ENCODE data around the gene AMFR.

The AMFR gene

DNA sequence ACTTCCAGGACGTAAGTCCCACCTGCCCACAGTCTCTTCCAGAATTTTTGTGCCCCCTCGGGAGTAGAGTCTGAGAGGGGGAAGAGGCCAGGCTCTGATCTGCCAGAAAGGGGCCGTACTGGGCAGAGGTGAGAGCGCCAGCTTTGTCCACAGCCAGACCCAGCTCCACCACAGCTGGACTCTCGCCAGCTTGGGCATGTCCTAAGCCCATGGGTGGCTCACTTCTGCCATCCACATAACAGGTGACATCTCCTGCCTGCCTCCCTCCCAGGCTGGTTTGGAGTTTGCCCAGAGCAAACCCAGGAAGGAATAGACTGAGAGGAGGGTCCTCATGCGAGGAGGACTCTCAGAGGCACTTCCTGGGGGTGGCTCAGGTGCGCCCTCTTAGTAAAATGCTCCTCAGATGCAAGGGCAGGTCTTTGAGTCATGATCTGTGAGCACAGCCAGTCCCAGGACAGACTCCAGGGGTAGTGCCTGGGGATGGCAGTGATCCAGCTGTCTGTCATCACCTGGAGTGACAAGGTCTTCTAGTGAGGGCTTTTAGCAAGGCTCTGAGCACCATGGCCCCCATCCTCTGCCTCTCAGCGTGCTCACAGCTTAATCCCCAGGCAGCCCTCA, 89.2 kb downstream of the AMFR start:
- Mint-ChIP-seq H3K36me3 (ENCODE audit: low read depth) (no peaks in the 10 kb centered on the region), H3K4me3 (no peak overlapping the region), H3K27ac (no peak overlapping the region), H3K4me1 (ENCODE audit: low read depth) (no peaks in the 10 kb centered on the region), H3K9me3 (no peaks in the 10 kb centered on the region), H3K27me3 (ENCODE audit: low read depth) (no peaks in the 10 kb centered on the region)

GRCh38 chr16:56334761-56335160, 90.6 kb downstream of the AMFR start:
- H3K27me3 Mint-ChIP-seq (ENCODE audit: low read depth), result no peaks in the 10 kb centered on the region
- no peaks in the 10 kb centered on the region for H3K4me1 Mint-ChIP-seq (ENCODE audit: low read depth)
- H3K27ac Mint-ChIP-seq, result no peak overlapping the region
- no peaks in the 10 kb centered on the region for H3K9me3 Mint-ChIP-seq
- no peaks in the 10 kb centered on the region for H3K36me3 Mint-ChIP-seq (ENCODE audit: low read depth)
- H3K4me3 Mint-ChIP-seq, result no peak overlapping the region

DNA sequence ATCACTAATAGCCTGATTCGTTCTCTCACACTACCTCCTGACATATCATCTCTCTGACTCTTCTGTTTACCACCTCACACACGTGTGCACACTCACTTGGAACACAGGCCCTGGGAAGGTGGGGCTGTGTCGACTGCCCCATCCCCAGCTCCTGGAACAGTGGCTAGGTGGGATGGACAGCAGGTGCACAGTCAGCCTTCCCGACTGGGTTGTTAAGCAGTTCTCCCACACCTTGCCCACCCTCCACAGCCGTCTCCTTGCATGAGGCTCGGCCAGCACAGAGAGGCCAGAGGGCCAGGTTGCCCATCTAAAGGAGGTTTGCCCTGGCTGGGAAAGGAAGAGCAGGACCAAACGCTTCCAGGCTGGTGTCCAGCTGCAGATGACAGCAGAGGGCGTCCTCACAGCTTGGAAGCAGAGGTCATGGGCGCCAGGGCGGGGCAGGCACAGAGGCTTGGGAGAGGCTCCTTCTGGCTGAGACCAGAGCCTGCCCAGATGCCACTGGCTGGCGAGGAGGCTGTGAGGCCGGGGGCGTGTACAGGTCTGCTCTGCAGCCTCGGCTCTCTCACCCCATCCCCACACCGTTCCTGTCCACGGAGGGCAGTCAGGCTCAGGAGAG, 92.8 kb downstream of the AMFR start:
- Mint-ChIP-seq H3K4me3 (no peak overlapping the region), H3K36me3 (ENCODE audit: low read depth) (no peaks in the 10 kb centered on the region), H3K9me3 (no peaks in the 10 kb centered on the region), H3K27me3 (ENCODE audit: low read depth) (no peaks in the 10 kb centered on the region), H3K27ac (no peak overlapping the region), H3K4me1 (ENCODE audit: low read depth) (no peaks in the 10 kb centered on the region)

DNA sequence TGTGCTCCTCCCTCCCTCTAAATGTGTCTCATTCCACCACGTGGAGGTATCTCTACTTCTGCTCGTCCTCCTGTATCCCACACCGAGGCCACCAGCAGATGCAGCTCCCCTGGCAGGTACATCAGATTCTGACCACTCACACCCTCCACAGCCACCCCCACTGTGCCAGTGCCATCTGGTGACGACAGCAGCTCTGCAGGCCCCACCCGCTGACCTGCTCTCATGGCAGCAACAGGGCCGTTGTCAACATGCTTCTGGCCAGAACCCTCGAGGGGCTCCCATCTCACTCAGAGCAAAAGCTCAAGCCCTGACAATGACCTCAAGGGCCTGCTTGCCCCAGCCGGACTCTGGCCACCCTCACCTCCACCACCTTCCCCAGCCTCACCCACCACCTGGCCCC, 93.4 kb downstream of the AMFR start:
- Mint-ChIP-seq H3K4me1 (ENCODE audit: low read depth) (no peaks in the 10 kb centered on the region), H3K27ac (no peak overlapping the region), H3K4me3 (no peak overlapping the region), H3K36me3 (ENCODE audit: low read depth) (no peaks in the 10 kb centered on the region), H3K9me3 (no peaks in the 10 kb centered on the region), H3K27me3 (ENCODE audit: low read depth) (no peaks in the 10 kb centered on the region)

DNA sequence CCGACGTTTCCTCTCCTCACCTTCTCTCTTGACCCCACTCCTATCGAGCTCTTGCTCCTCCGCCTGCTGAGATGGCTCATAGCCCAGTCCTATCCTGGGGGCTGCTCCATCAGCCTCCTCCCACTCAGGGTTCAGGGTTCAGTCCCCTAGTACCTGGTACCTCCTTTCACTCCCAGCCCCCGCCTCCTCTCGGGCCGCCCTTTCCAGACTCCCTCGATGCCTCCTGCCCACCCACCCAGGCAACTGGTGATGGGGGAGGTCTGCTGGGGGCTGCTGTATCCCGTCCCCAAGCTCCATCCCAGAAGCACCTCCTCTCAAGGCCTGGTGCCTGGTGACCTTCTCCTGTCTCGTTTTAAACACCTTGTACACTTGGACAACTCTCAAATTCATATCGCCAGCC, 93.9 kb downstream of the AMFR start:
- no peak overlapping the region for H3K4me3 Mint-ChIP-seq

GRCh38 chr16:56330476-56330875, 94.9 kb downstream of the AMFR start:
- Mint-ChIP-seq H3K36me3 (ENCODE audit: low read depth) (no peaks in the 10 kb centered on the region), H3K4me3 (no peak overlapping the region), H3K27me3 (ENCODE audit: low read depth) (no peaks in the 10 kb centered on the region), H3K27ac (no peak overlapping the region), H3K4me1 (ENCODE audit: low read depth) (no peaks in the 10 kb centered on the region), H3K9me3 (no peaks in the 10 kb centered on the region)

More for the DNA sequence above, 93.9 kb downstream of the AMFR start:
- H3K9me3 Mint-ChIP-seq, result no peaks in the 10 kb centered on the region
- H3K27me3 Mint-ChIP-seq (ENCODE audit: low read depth), result no peaks in the 10 kb centered on the region
- H3K4me1 Mint-ChIP-seq (ENCODE audit: low read depth), result no peaks in the 10 kb centered on the region
- H3K36me3 Mint-ChIP-seq (ENCODE audit: low read depth), result no peaks in the 10 kb centered on the region
- no peak overlapping the region for H3K27ac Mint-ChIP-seq

DNA sequence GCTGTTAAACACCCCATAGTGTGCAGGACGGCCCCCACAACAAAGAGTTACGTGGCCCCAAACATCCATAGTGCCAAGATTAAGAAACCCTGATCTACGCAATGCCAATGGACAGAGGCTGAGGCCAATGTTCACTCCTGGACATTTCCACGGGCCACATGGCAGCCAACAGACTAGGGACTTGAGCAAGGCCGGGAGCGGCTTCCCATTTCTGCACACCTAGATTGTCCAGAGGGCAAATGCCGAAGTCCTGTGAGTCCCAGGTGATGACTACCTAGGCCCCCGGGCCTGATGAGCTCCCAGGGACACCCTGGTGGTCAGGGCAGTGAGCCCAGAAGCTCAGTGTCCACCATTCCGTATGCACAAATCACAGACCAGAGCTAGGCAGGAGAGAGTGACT, 95.5 kb downstream of the AMFR start:
- H3K4me3 Mint-ChIP-seq, result no peak overlapping the region
- H3K4me1 Mint-ChIP-seq (ENCODE audit: low read depth), result no peaks in the 10 kb centered on the region
- H3K9me3 Mint-ChIP-seq, result no peaks in the 10 kb centered on the region
- H3K27ac Mint-ChIP-seq, result no peak overlapping the region
- no peaks in the 10 kb centered on the region for H3K36me3 Mint-ChIP-seq (ENCODE audit: low read depth)
- H3K27me3 Mint-ChIP-seq (ENCODE audit: low read depth), result no peaks in the 10 kb centered on the region

DNA sequence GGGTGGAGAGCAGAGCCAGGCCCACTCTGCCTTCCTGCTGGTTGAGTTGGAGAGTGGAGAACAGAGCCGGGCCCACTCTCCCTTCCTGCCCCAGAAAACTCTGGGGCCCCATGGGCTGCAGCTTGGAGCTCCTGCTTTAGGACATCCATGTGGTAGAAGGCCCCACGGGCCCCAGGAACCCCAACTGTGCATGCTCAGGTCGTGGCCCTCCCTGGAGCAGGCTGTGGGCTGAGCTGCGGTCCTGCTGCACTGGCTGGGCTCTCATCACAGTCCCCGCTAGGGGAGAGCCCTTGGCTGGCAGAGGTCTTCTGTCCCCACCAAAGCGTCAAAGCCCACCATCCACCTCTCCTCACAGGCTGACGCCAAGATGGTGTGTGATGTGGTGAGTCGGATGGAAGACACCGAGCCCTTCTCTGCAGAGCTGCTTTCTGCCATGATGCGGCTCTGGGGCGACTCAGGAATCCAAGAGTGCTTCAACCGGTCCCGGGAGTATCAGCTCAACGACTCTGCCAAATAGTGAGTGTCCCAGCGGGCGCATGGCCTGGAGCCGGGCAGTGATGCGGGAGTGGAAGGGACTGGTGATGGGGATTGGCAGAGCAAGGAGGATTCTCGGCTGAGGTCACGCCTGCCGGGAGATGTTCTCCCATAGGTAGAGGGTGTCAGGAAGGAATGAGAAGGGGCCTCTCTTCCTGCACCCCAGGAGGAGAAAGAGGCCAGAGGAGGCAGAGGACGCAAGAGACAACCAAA, 96.9 kb downstream of the AMFR start:
- no peaks in the 10 kb centered on the region for H3K4me1 Mint-ChIP-seq (ENCODE audit: low read depth)
- no peaks in the 10 kb centered on the region for H3K9me3 Mint-ChIP-seq
- H3K36me3 Mint-ChIP-seq (ENCODE audit: low read depth), result no peaks in the 10 kb centered on the region
- no peaks in the 10 kb centered on the region for H3K27me3 Mint-ChIP-seq (ENCODE audit: low read depth)
- no peak overlapping the region for H3K27ac Mint-ChIP-seq
- H3K4me3 Mint-ChIP-seq, result no peak overlapping the region

DNA sequence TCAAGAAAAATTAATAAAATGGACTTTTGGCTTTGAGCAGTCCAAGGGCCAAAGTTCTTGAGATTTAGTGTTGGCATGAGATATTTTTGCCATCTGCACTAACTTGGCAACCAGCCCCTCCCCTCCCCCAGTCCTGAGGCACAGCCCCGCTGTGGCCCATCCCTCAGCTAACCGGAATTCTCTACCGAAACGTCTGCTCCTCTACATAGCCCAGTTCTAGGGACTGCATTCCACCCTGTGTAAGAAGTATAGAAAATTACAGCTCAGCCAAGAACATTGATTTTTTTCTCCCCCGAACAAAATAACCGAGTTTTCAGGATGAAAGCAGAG, 97.5 kb downstream of the AMFR start:
- H3K27ac Mint-ChIP-seq, result no peak overlapping the region
- no peaks in the 10 kb centered on the region for H3K36me3 Mint-ChIP-seq (ENCODE audit: low read depth)
- no peak overlapping the region for H3K4me3 Mint-ChIP-seq
- no peaks in the 10 kb centered on the region for H3K9me3 Mint-ChIP-seq
- H3K4me1 Mint-ChIP-seq (ENCODE audit: low read depth), result no peaks in the 10 kb centered on the region
- H3K27me3 Mint-ChIP-seq (ENCODE audit: low read depth), result no peaks in the 10 kb centered on the region

GRCh38 chr16:56327071-56327928, 98.0 kb downstream of the AMFR start:
- no peaks in the 10 kb centered on the region for H3K36me3 Mint-ChIP-seq (ENCODE audit: low read depth)
- H3K4me3 Mint-ChIP-seq, result no peak overlapping the region
- H3K4me1 Mint-ChIP-seq (ENCODE audit: low read depth), result no peaks in the 10 kb centered on the region
- H3K27me3 Mint-ChIP-seq (ENCODE audit: low read depth), result no peaks in the 10 kb centered on the region
- no peak overlapping the region for H3K27ac Mint-ChIP-seq
- no peaks in the 10 kb centered on the region for H3K9me3 Mint-ChIP-seq

DNA sequence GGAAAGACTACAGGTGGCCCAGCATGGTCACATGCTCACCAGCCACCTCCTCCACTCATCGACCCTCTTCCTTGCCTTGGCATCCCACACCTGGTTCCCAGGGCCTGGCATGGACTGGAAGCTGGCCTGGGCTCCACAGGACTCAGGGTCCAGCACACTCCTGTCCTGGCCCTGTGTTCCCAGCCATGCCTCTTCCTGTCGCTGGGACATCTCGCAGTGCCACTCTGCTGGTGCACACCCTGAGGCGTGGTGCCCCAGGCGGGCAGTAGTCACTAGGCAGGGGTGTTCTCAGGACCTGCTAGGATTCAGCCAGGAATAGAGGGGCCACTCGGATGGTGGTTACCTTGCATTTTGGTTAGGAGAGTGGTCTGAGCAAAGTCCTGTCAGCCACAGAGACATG, 99.4 kb downstream of the AMFR start:
- Mint-ChIP-seq H3K27me3 (ENCODE audit: low read depth) (no peaks in the 10 kb centered on the region), H3K36me3 (ENCODE audit: low read depth) (no peaks in the 10 kb centered on the region), H3K9me3 (no peaks in the 10 kb centered on the region), H3K4me1 (ENCODE audit: low read depth) (no peaks in the 10 kb centered on the region), H3K4me3 (no peak overlapping the region), H3K27ac (no peak overlapping the region)

DNA sequence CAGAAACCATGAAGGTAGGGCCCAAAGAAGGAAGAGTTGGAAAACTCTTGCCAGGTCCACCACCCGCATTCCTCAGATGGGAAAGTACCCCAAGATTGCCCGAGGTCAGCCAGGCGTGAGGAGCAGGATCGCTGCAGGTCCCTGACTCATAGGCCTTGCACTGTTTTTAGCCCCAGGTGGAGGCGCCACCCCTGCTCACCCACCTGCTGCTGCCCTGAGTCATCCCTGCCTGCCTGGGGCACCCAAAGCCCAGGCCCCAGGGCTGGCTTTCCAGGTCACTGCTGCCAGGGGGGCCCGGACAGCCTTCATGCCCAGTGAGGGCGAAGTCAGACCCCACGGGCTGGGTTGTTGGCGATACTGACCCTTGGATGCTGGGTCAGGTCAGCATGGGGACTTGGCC, 100.9 kb downstream of the AMFR start:
- H3K27ac Mint-ChIP-seq, result no peak overlapping the region
- no peaks in the 10 kb centered on the region for H3K9me3 Mint-ChIP-seq
- H3K27me3 Mint-ChIP-seq (ENCODE audit: low read depth), result no peaks in the 10 kb centered on the region
- no peaks in the 10 kb centered on the region for H3K36me3 Mint-ChIP-seq (ENCODE audit: low read depth)
- no peaks in the 10 kb centered on the region for H3K4me1 Mint-ChIP-seq (ENCODE audit: low read depth)
- H3K4me3 Mint-ChIP-seq, result no peak overlapping the region

DNA sequence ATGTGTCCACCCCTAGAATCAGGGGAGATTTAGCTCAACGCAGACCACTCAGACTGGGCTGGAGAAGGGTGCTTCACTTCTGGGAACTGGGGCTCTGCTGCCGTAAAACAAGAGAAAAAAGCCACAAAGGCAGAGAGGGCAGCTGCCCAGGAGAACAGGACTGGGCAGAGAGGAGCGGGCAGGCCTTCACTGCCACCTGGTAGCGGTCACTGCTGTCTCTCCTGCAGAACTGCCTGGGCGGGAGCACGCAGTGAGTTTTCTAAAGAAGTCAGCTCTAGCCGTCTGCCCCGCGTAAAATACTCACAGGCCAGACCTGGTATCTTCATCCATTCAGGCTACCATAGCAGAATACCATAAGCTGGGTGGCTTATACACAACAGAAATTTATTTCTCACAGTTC, 103.8 kb downstream of the AMFR start:
- no peak overlapping the region for H3K4me3 Mint-ChIP-seq
- no peak overlapping the region for H3K27ac Mint-ChIP-seq
- H3K4me1 Mint-ChIP-seq (ENCODE audit: low read depth), result no peaks in the 10 kb centered on the region
- H3K36me3 Mint-ChIP-seq (ENCODE audit: low read depth), result no peaks in the 10 kb centered on the region
- no peaks in the 10 kb centered on the region for H3K9me3 Mint-ChIP-seq
- H3K27me3 Mint-ChIP-seq (ENCODE audit: low read depth), result peaks cover 10% of the 10 kb centered on the region

DNA sequence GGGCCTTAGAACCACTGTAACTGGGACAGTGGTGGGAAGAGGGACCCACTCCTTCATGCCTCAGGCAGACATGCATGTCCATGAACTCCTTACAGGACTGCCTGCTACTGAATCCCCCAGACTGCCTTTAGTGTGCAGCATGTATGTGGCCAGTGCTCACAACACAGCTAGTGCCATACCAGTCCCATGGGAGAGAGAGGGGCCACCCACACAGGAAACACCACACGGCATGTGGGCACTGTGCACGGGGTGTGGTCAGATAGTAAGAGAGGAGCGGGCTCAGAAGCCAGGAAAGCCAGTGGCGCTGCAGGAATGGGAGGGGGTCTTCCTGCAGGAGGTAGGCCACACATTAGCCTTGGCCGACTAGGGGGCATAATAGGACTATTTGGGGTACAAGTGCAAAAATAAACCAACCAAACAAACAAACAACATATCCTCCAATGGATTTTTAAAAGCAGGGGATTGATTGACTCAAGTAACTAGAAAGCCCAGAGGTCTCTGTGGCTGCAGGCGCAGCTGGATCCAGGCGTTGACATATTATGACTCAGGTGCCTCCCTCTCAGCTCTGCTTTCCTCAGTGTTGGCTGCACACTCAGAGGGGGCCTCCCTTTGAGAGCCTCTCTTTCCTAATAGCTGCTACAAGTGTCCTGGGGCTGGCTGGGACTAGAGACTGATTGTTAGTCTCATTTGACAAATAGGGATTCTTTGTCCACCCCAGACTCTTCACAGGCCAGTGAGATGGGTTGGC, 104.4 kb downstream of the AMFR start:
- Mint-ChIP-seq H3K4me3 (no peak overlapping the region), H3K27ac (no peak overlapping the region)

More for the DNA sequence above, 104.4 kb downstream of the AMFR start:
- H3K4me1 Mint-ChIP-seq (ENCODE audit: low read depth), result no peaks in the 10 kb centered on the region
- no peaks in the 10 kb centered on the region for H3K9me3 Mint-ChIP-seq
- H3K27me3 Mint-ChIP-seq (ENCODE audit: low read depth), result peaks cover 10% of the 10 kb centered on the region
- no peaks in the 10 kb centered on the region for H3K36me3 Mint-ChIP-seq (ENCODE audit: low read depth)

Data from T-helper 1 cell treated with Interleukin-12 subunit alpha and Interleukin-12 subunit beta and Interleukin-4 antibody, amounts not matched to agents 30 μg/mL and 1 μg/mL, for 36 hours (primary cell).